IPS-18a (cell line): ENCODE measurements around the gene GLG1.
"Not testable (repeated sequence)": the region's sequence is repeated elsewhere in the genome, so short reads cannot be mapped to it uniquely, and the experiment has no call there.

Experiments
- H3K27ac ChIP-seq: one replicate; pipeline ENCODE4 v1.5.1; 2013; ENCODE audit warnings: low read length
- H3K27me3 ChIP-seq: one replicate; pipeline ENCODE4 v1.6.1; 2013; ENCODE audit warnings: mild to moderate bottlenecking, low read length; ENCODE audit not compliant: control insufficient read depth, insufficient read depth
- H3K36me3 ChIP-seq: one replicate; pipeline ENCODE4 v1.6.1; 2013; ENCODE audit warnings: low read depth, low read length; ENCODE audit not compliant: control insufficient read depth
- H3K4me1 ChIP-seq: one replicate; pipeline ENCODE4 v1.6.1; 2013; ENCODE audit warnings: low read depth, low read length; ENCODE audit not compliant: control insufficient read depth
- H3K4me3 ChIP-seq: one replicate; pipeline ENCODE4 v1.5.1; 2013; ENCODE audit warnings: low read length
- H3K9ac ChIP-seq: one replicate; pipeline ENCODE4 v1.6.1; 2013; ENCODE audit warnings: mild to moderate bottlenecking, low read length, moderate library complexity
- H3K9me3 ChIP-seq: one replicate; pipeline ENCODE4 v1.6.1; 2013; ENCODE audit warnings: low read depth, low read length; ENCODE audit not compliant: control insufficient read depth

GLG1 gene

DNA sequence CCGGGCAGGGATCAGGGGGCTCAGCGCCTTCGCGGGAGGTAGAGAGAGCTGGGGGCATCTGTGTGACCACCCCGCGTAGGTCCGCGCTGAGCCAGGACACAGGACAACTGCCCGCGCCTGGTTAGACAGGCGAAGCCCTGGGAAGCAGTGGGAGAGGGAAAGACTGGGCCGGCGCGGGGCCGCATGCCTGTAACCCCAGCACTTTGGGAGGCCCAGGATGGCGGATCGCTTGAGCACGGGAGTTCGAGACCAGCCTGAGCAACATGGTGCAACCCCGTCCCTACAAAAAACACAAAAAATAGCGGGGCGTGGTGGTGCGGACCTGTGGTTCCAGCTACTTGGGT is 199.6 kb downstream of the GLG1 start:
- H3K27me3 ChIP-seq, H3K9ac ChIP-seq: not testable (repeated sequence)
- peak overlapping the region; percentile 37 for H3K4me3 ChIP-seq

DNA sequence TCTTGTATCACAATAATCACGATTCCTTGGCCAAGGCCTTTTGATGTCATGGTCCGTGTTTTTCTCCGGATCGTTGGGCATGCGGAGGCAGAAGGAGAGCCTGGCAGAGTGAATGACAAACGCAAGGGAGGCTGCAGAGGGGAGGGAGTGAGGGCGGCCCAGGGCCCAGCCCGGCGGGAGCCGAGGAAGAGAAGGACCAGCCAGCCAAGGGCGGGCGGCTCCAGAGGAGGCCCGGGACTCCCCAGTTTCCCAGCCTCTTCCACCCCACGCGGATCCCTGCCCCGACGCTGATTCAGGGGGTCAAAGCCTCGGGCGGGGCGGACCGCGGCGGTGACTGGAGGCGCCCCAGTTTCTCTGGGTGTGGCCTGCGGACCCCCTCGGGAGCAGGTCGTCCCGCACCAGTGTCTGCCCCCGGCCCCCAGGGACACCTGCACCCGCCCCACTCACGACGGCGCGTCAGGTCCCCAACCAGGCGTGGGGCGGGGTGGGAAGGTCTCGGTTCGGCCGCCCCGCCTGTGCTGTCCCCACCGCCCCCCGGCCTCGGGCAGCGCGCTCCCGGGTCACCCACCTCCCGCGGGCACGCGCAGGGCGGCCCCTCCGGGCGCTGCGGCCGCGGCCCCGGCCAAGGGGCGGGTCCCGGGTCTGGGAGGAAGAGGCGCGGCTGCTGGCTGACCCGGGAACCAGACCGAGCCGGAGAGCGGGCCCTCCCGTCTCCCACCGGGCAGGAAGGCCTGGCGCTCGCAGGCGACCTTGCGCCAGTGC is 200.1 kb downstream of the GLG1 start:
- not testable (repeated sequence) for H3K4me1 ChIP-seq, H3K27ac ChIP-seq, H3K9me3 ChIP-seq, H3K9ac ChIP-seq, H3K27me3 ChIP-seq, H3K36me3 ChIP-seq
- H3K4me3 ChIP-seq, result peak overlapping the region; percentile 37

More for the DNA sequence above, 199.6 kb downstream of the GLG1 start:
- H3K4me1 ChIP-seq, H3K27ac ChIP-seq, H3K9me3 ChIP-seq, H3K36me3 ChIP-seq: not testable (repeated sequence)

DNA sequence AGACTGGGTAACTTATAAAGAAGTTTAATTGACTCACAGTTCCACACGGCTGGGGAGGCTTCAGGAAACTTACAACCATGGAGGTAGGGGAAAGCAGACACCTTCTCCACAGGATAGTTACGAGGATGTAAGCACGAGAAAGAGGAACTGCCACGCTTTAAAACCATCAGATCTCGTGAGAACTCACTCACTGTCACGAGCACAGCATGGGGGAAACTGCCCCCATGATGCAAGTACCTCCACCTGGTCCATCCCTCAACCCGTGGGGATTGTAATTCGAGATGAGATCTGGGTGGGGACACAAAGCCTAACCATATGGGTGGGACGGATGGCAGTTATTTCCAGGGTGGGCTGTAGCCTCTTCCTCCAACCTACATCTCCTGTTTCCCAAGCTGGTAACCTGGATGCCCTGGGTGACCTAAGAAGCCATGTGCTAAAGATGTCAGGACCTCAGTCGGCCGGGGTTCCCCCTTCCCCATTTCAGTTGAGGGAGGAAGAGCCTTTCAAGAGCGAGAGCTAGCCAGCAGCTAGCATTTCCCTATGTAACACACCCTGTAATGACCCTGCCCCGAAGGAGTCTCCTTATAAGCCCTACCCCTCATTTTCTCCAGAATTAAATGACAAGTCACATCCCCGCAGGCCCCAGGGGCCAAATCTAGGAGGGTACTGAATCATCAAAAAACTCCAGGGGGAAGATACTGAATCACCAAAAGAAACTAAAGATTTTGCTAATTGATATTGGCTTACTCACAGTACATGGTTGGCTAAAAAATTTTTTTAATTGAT is 202.6 kb downstream of the GLG1 start:
- H3K9ac ChIP-seq, H3K9me3 ChIP-seq, H3K4me3 ChIP-seq, H3K27me3 ChIP-seq, H3K36me3 ChIP-seq, H3K27ac ChIP-seq, H3K4me1 ChIP-seq: not testable (repeated sequence)

- H3K27me3 ChIP-seq, H3K27ac ChIP-seq, H3K4me3 ChIP-seq, H3K36me3 ChIP-seq, H3K9me3 ChIP-seq, H3K9ac ChIP-seq, H3K4me1 ChIP-seq: not testable (repeated sequence)
Observed at GRCh38 chr16:74400238-74400637, 206.7 kb downstream of the GLG1 start.

- not testable (repeated sequence) for H3K27ac ChIP-seq, H3K4me1 ChIP-seq
Observed at GRCh38 chr16:74398212-74398895, 208.6 kb downstream of the GLG1 start.

More at GRCh38 chr16:74398212-74398895, 208.6 kb downstream of the GLG1 start:
- H3K36me3 ChIP-seq, H3K27me3 ChIP-seq, H3K9me3 ChIP-seq, H3K4me3 ChIP-seq, H3K9ac ChIP-seq: not testable (repeated sequence)
